Neural cell (in vitro differentiated cells): ENCODE results near the gene COL15A1. TPM values are rescaled to one million over a fixed set of nuclear protein-coding genes. Genes with fewer than 3 reads are reported as not detected.

ENCODE experiments used
- H2AFZ ChIP-seq: fragments of 200-600, 300-800 bp; sonication (generic), shearing (Covaris generic); 2 replicates; pipeline ENCODE4 v1.6.0; 2014; ENCODE audit warnings: low read depth, mild to moderate bottlenecking, antibody characterized with exemption, low read length, moderate library complexity
- H3F3A ChIP-seq: fragments of 200-600 bp; shearing (Covaris generic); 2 replicates; pipeline ENCODE4 v1.6.1; 2016; ENCODE audit warnings: mild to moderate bottlenecking, moderate library complexity, mixed read lengths, antibody characterized with exemption, low read length; ENCODE audit not compliant: insufficient read depth, poor library complexity, severe bottlenecking
- H3K27ac ChIP-seq: fragments of 200-600, 300-800 bp; sonication (generic), shearing (Covaris generic); 2 replicates; pipeline ENCODE4 v1.5.1; 2014; ENCODE audit warnings: mild to moderate bottlenecking, low read length, moderate library complexity
- H3K27me3 ChIP-seq: fragments of 300-800, 200-600 bp; sonication (generic), shearing (Covaris generic); 2 replicates; pipeline ENCODE4 v1.6.0; 2014; ENCODE audit warnings: mild to moderate bottlenecking, low read depth, low read length, moderate library complexity; ENCODE audit not compliant: insufficient read depth
- H3K36me3 ChIP-seq: fragments of 300-800, 200-600 bp; sonication (generic), shearing (Covaris generic); 2 replicates; pipeline ENCODE4 v1.5.1; 2014; ENCODE audit warnings: mild to moderate bottlenecking, antibody characterized with exemption, low read length, moderate library complexity; ENCODE audit not compliant: insufficient read depth
- H3K4me2 ChIP-seq: fragments of 300-800, 200-600 bp; sonication (generic), shearing (Covaris generic); 2 replicates; pipeline ENCODE4 v1.6.0; 2014; ENCODE audit warnings: mild to moderate bottlenecking, low read length
- H3K4me3 ChIP-seq: fragments of 300-800, 200-600 bp; sonication (generic), shearing (Covaris generic); 2 replicates; pipeline ENCODE4 v1.5.1; 2014; ENCODE audit warnings: mild to moderate bottlenecking, low read length, moderate library complexity
- H3K79me2 ChIP-seq: fragments of 200-600 bp; shearing (Covaris generic); replicated peaks from 2 replicates; pipeline ENCODE4 v1.6.0; 2014; ENCODE audit warnings: mild to moderate bottlenecking, low read length, moderate library complexity; ENCODE audit not compliant: insufficient read depth
- H3K9ac ChIP-seq: fragments of 300-800, 200-600 bp; sonication (generic), shearing (Covaris generic); 2 replicates; pipeline ENCODE4 v1.6.1; 2016; ENCODE audit warnings: mild to moderate bottlenecking, low read length, mixed read lengths
- H3K9me2 ChIP-seq: fragments of 200-600 bp; shearing (Covaris generic); 2 replicates; pipeline ENCODE4 v1.6.1; 2016; ENCODE audit warnings: mild to moderate bottlenecking, low read length, mixed read lengths; ENCODE audit not compliant: insufficient read depth
- H3K9me3 ChIP-seq: fragments of 200-600, 300-800 bp; sonication (generic), shearing (Covaris generic); 2 replicates; pipeline ENCODE4 v1.6.1; 2016; ENCODE audit warnings: mild to moderate bottlenecking, mixed run types, low read length, moderate library complexity, mixed read lengths
- H4K20me1 ChIP-seq: fragments of 200-600 bp; shearing (Covaris generic); 2 replicates; pipeline ENCODE4 v1.6.1; 2016; ENCODE audit warnings: mild to moderate bottlenecking, mixed run types; ENCODE audit not compliant: insufficient read depth
- EP300 ChIP-seq: fragments of 450-650 bp; conservative IDR thresholded peaks from 2 replicates; pipeline ENCODE4 v1.6.1; 2014; ENCODE audit warnings: antibody characterized with exemption, mild to moderate bottlenecking, moderate library complexity; ENCODE audit not compliant: poor library complexity, severe bottlenecking
- EZH2 ChIP-seq: fragments of 200-600, 300-800 bp; shearing (Covaris generic), sonication (generic); IDR thresholded peaks from 2 replicates; pipeline ENCODE4 v1.6.1; 2014; ENCODE audit warnings: antibody characterized with exemption, low read length, borderline replicate concordance, mild to moderate bottlenecking; ENCODE audit not compliant: insufficient read depth, poor library complexity, severe bottlenecking
- MXI1 ChIP-seq: fragments of 450-650 bp; conservative IDR thresholded peaks from 2 replicates; pipeline ENCODE4 v1.6.1; 2014; ENCODE audit warnings: antibody characterized with exemption, mild to moderate bottlenecking; ENCODE audit not compliant: poor library complexity, severe bottlenecking
- POLR2AphosphoS5 ChIP-seq: IDR thresholded peaks from 2 replicates; pipeline ENCODE4 v1.6.1; 2012
- RAD21 ChIP-seq: fragments of 450-650 bp; conservative IDR thresholded peaks from 2 replicates; pipeline ENCODE4 v1.6.1; 2014; ENCODE audit warnings: antibody characterized with exemption, mild to moderate bottlenecking, moderate library complexity
- SMC3 ChIP-seq: fragments of 450-650 bp; conservative IDR thresholded peaks from 2 replicates; pipeline ENCODE4 v1.6.1; 2014; ENCODE audit warnings: antibody characterized with exemption, mild to moderate bottlenecking, moderate library complexity; ENCODE audit not compliant: poor library complexity
- TAF1 ChIP-seq: IDR thresholded peaks from 2 replicates; pipeline ENCODE4 v1.6.1; 2012; ENCODE audit warnings: low read depth
- polyA plus RNA-seq: library from polyadenylated mRNA; depleted of rRNA; stranded (reverse); fragments of >200 nt; gene quantifications from 2 replicates; pipeline ENCODE4 v1.2.3, GENCODE V29; 2014
- TF ChIP-seq, protein P1 (sequence below): fragments of 450-650 bp; IDR thresholded peaks from 2 replicates; pipeline ENCODE4 v1.5.1; 2014; ENCODE audit warnings: antibody characterized with exemption, mild to moderate bottlenecking, moderate library complexity; ENCODE audit not compliant: poor library complexity, severe bottlenecking
- TF ChIP-seq, protein P2 (sequence below): IDR thresholded peaks from 2 replicates; pipeline ENCODE4 v1.6.1; 2012; ENCODE audit warnings: borderline replicate concordance

COL15A1 gene
- polyA plus RNA-seq, 1 donor from 2014 or later: 2.8 TPM

DNA sequence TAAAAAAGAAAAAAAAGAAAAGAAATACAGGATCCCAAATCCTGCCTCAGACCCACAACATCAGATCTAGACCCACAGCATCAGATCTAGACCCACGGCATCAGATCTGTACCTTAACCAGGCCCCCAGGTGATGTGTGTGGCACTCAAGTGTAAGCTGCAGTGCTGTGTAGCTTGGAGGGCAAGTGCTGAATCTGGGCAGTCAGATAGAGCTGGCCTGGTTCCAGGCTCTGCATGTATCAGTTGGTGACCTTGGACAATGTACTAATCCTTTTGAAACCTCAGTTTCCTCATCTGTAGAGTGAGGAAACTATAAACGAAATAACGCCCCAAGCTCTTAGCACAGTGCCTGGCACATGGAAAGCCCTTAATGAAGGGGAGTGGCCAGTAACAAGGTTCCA is 16.7 kb downstream of the COL15A1 start:
- Histone ChIP-seq H3K27me3 (no peaks in the 10 kb centered on the region), H4K20me1 (no peaks in the 10 kb centered on the region), H2AFZ (no peak overlapping the region), H3F3A (no peaks in the 10 kb centered on the region), H3K4me2 (no peak overlapping the region), H3K9ac (no peak overlapping the region), H3K4me3 (no peak overlapping the region), H3K9me2 (no peaks in the 10 kb centered on the region), H3K79me2 (no peaks in the 10 kb centered on the region), H3K27ac (no peak overlapping the region), H3K36me3 (no peaks in the 10 kb centered on the region), H3K9me3 (peaks cover 3% of the 10 kb centered on the region)
- TF ChIP-seq, protein P1, sequence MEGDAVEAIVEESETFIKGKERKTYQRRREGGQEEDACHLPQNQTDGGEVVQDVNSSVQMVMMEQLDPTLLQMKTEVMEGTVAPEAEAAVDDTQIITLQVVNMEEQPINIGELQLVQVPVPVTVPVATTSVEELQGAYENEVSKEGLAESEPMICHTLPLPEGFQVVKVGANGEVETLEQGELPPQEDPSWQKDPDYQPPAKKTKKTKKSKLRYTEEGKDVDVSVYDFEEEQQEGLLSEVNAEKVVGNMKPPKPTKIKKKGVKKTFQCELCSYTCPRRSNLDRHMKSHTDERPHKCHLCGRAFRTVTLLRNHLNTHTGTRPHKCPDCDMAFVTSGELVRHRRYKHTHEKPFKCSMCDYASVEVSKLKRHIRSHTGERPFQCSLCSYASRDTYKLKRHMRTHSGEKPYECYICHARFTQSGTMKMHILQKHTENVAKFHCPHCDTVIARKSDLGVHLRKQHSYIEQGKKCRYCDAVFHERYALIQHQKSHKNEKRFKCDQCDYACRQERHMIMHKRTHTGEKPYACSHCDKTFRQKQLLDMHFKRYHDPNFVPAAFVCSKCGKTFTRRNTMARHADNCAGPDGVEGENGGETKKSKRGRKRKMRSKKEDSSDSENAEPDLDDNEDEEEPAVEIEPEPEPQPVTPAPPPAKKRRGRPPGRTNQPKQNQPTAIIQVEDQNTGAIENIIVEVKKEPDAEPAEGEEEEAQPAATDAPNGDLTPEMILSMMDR: no peak
- TF ChIP-seq POLR2AphosphoS5 (no peak), EP300 (no peak), SMC3 (no peak)

DNA sequence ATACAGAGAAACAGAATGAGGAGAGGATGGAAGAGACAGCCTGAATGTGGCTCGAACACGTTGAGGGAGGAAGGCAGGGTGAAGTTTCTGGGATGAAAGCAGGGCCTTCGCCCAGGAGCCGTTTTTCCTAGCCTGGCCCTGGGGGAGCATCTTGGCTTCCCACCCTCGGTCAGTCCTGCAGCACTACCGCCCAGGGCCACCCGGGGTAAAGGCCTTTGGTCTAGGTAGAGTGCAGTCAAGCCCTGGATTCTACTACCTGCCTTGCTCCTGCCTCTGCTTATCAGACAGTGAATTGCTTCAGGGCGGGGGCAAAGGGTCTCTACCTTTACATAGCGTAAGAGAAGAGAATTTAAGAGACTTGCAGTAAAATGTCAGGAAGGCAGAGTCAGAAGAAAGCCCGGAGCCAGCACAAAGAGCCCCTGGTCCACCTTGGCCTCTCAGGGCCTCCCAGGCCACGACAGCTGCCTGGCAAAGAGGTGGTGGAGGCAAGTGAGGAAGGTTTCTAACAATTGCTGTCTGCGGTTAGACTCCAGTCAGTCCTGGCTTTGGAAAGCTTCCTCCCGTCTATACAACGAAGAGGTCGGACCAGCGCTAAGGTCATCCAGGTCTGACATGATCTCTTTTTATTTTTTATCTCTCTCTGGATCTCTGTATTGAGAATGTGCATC is 17.9 kb downstream of the COL15A1 start:
- Histone ChIP-seq H3K4me2 (no peak overlapping the region), H3K9me2 (no peaks in the 10 kb centered on the region), H3K36me3 (no peaks in the 10 kb centered on the region), H3K27ac (no peak overlapping the region), H4K20me1 (no peaks in the 10 kb centered on the region), H3K9ac (no peak overlapping the region), H3F3A (no peaks in the 10 kb centered on the region), H2AFZ (no peak overlapping the region), H3K79me2 (no peaks in the 10 kb centered on the region), H3K4me3 (no peak overlapping the region), H3K9me3 (peaks cover 3% of the 10 kb centered on the region), H3K27me3 (no peaks in the 10 kb centered on the region)
- TF ChIP-seq, protein P1: no peak
- TF ChIP-seq, protein P2, sequence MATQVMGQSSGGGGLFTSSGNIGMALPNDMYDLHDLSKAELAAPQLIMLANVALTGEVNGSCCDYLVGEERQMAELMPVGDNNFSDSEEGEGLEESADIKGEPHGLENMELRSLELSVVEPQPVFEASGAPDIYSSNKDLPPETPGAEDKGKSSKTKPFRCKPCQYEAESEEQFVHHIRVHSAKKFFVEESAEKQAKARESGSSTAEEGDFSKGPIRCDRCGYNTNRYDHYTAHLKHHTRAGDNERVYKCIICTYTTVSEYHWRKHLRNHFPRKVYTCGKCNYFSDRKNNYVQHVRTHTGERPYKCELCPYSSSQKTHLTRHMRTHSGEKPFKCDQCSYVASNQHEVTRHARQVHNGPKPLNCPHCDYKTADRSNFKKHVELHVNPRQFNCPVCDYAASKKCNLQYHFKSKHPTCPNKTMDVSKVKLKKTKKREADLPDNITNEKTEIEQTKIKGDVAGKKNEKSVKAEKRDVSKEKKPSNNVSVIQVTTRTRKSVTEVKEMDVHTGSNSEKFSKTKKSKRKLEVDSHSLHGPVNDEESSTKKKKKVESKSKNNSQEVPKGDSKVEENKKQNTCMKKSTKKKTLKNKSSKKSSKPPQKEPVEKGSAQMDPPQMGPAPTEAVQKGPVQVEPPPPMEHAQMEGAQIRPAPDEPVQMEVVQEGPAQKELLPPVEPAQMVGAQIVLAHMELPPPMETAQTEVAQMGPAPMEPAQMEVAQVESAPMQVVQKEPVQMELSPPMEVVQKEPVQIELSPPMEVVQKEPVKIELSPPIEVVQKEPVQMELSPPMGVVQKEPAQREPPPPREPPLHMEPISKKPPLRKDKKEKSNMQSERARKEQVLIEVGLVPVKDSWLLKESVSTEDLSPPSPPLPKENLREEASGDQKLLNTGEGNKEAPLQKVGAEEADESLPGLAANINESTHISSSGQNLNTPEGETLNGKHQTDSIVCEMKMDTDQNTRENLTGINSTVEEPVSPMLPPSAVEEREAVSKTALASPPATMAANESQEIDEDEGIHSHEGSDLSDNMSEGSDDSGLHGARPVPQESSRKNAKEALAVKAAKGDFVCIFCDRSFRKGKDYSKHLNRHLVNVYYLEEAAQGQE: no peak
- TF ChIP-seq MXI1 (no peak), EP300 (no peak), TAF1 (no peak), POLR2AphosphoS5 (no peak), EZH2 (no peak), SMC3 (no peak), RAD21 (no peak)
